Spinal cord (tissue), 10 donors: Measurements from ENCODE around the gene ASXL1. TPM values are rescaled to one million over a fixed set of nuclear protein-coding genes. Genes with fewer than 3 reads are reported as not detected.

ENCODE experiments used
- DNase-seq, 6 donors: peaks; one replicate each; pipeline versions ENCODE4 v3.0.0 to v3.0.0-alpha.2; 2013 to 2015; ENCODE audit warnings: low spot score in 6 of 6, low read depth in 4 of 6
- H3K27ac ChIP-seq: one replicate; pipeline ENCODE4 v1.5.1; 2013; ENCODE audit warnings: low read depth, low read length, control low read depth
- H3K27me3 ChIP-seq: one replicate; pipeline ENCODE4 v1.6.1; 2013; ENCODE audit warnings: low read length; ENCODE audit not compliant: control insufficient read depth, insufficient read depth
- H3K36me3 ChIP-seq: one replicate; pipeline ENCODE4 v1.6.1; 2013; ENCODE audit warnings: low read length; ENCODE audit not compliant: control insufficient read depth, insufficient read depth
- H3K4me1 ChIP-seq: one replicate; pipeline ENCODE4 v1.6.1; 2013; ENCODE audit warnings: low read length; ENCODE audit not compliant: control insufficient read depth, insufficient read depth
- H3K4me3 ChIP-seq: one replicate; pipeline ENCODE4 v1.5.1; 2013; ENCODE audit warnings: low read depth, low read length, control low read depth
- H3K9me3 ChIP-seq: one replicate; pipeline ENCODE4 v1.6.1; 2013; ENCODE audit warnings: low read length; ENCODE audit not compliant: control insufficient read depth, insufficient read depth
- WGBS: methylation state at CpG from one replicate; pipeline ENCODE4 v1.1.5; 2013; ENCODE audit warnings: missing lambda C conversion rate; ENCODE audit not compliant: insufficient coverage; 5-methylcytosine and 5-hydroxymethylcytosine counted together
- polyA plus RNA-seq, 2 donors: library from polyadenylated mRNA; unstranded; fragments of 120-200 nt; gene quantifications; one replicate each; pipeline ENCODE4 v1.2.1, GENCODE V29; 2013; ENCODE audit not compliant: insufficient read length in 2 of 2
- total RNA-seq, 2 donors: library from RNA; depleted of rRNA in 1 of 2; stranded (reverse); fragments of 120-200 nt in 1 of 2; fragments of >200 nt in 1 of 2; gene quantifications; one replicate each; pipeline versions ENCODE4 v1.2.3 to v1.2.4, GENCODE V29; 2013 to 2014
- donor health status: healthy.

ASXL1 gene
- total and polyA plus RNA-seq, 4 donors = 48.7 to 58.3 (median 53.4) TPM

- H3K27me3 ChIP-seq = no peaks in the 10 kb centered on the region
- H3K36me3 ChIP-seq = peaks cover 75% of the 10 kb centered on the region
- H3K4me1 ChIP-seq = peaks cover 7% of the 10 kb centered on the region
- no peak overlapping the region for H3K4me3 ChIP-seq
- 95% methylated on average over 16 of the region's 19 CpGs for WGBS
- no peaks in the 10 kb centered on the region for H3K9me3 ChIP-seq
- no peak overlapping the region for H3K27ac ChIP-seq
- DNase-seq = no peak
Measured at GRCh38 chr20:32434434-32434833, 76.3 kb downstream of the ASXL1 start.

GRCh38 chr20:32435449-32436107 is 77.4 kb downstream of the ASXL1 start:
- H3K4me1 ChIP-seq = peaks cover 10% of the 10 kb centered on the region
- H3K27me3 ChIP-seq = no peaks in the 10 kb centered on the region
- H3K4me3 ChIP-seq = no peak overlapping the region
- no peak overlapping the region for H3K27ac ChIP-seq
- no peak for DNase-seq
- peaks cover 70% of the 10 kb centered on the region for H3K36me3 ChIP-seq
- no peaks in the 10 kb centered on the region for H3K9me3 ChIP-seq
- 98% methylated on average over 12 of the region's 12 CpGs for WGBS

GRCh38 chr20:32436142-32436861 is 78.2 kb downstream of the ASXL1 start:
- no peak for DNase-seq
- H3K9me3 ChIP-seq = no peaks in the 10 kb centered on the region
- WGBS = 97% methylated on average over 11 of the region's 11 CpGs
- H3K36me3 ChIP-seq = peaks cover 66% of the 10 kb centered on the region
- H3K4me3 ChIP-seq = no peak overlapping the region
- H3K4me1 ChIP-seq = peaks cover 10% of the 10 kb centered on the region
- no peaks in the 10 kb centered on the region for H3K27me3 ChIP-seq
- H3K27ac ChIP-seq = no peak overlapping the region

- no peak overlapping the region for H3K27ac ChIP-seq
- H3K36me3 ChIP-seq = peaks cover 64% of the 10 kb centered on the region
- no peaks in the 10 kb centered on the region for H3K27me3 ChIP-seq
- 90% methylated on average over 7 of the region's 7 CpGs for WGBS
- H3K4me3 ChIP-seq = no peak overlapping the region
- no peak for DNase-seq
- H3K4me1 ChIP-seq = peaks cover 12% of the 10 kb centered on the region
- H3K9me3 ChIP-seq = no peaks in the 10 kb centered on the region
Measured at GRCh38 chr20:32436968-32437367, 78.8 kb downstream of the ASXL1 start.

- DNase-seq = no peak
- Histone ChIP-seq H3K36me3 (peaks cover 62% of the 10 kb centered on the region), H3K27me3 (no peaks in the 10 kb centered on the region), H3K4me3 (no peak overlapping the region), H3K4me1 (peaks cover 12% of the 10 kb centered on the region), H3K9me3 (no peaks in the 10 kb centered on the region), H3K27ac (no peak overlapping the region)
- WGBS = 78% methylated on average over 5 of the region's 5 CpGs
Measured at GRCh38 chr20:32437391-32438074, 79.4 kb downstream of the ASXL1 start.

GRCh38 chr20:32438331-32438858 is 80.3 kb downstream of the ASXL1 start:
- no peak overlapping the region for H3K27ac ChIP-seq
- DNase-seq = no peak
- peaks cover 12% of the 10 kb centered on the region for H3K4me1 ChIP-seq
- peaks cover 56% of the 10 kb centered on the region for H3K36me3 ChIP-seq
- H3K27me3 ChIP-seq = no peaks in the 10 kb centered on the region
- 93% methylated on average over 7 of the region's 8 CpGs for WGBS
- no peak overlapping the region for H3K4me3 ChIP-seq
- no peaks in the 10 kb centered on the region for H3K9me3 ChIP-seq

GRCh38 chr20:32439132-32439829 is 81.2 kb downstream of the ASXL1 start:
- no peak for DNase-seq
- Histone ChIP-seq H3K27ac (no peak overlapping the region), H3K36me3 (peaks cover 50% of the 10 kb centered on the region)

GRCh38 chr20:32440069-32440757 is 82.1 kb downstream of the ASXL1 start:
- H3K4me1 ChIP-seq = peaks cover 12% of the 10 kb centered on the region
- H3K4me3 ChIP-seq = no peak overlapping the region
- DNase-seq = peak in 1 of 6 donors; percentile 35
- H3K36me3 ChIP-seq = peaks cover 44% of the 10 kb centered on the region
- H3K27ac ChIP-seq = no peak overlapping the region
- no peaks in the 10 kb centered on the region for H3K27me3 ChIP-seq
- no peaks in the 10 kb centered on the region for H3K9me3 ChIP-seq
- WGBS = 70% methylated on average over 6 of the region's 6 CpGs

More at GRCh38 chr20:32439132-32439829, 81.2 kb downstream of the ASXL1 start:
- Histone ChIP-seq H3K27me3 (no peaks in the 10 kb centered on the region), H3K4me3 (no peak overlapping the region), H3K4me1 (peaks cover 12% of the 10 kb centered on the region), H3K9me3 (no peaks in the 10 kb centered on the region)
- WGBS = 73% methylated on average over 7 of the region's 11 CpGs

GRCh38 chr20:32440758-32441078 is 82.6 kb downstream of the ASXL1 start:
- no peaks in the 10 kb centered on the region for H3K9me3 ChIP-seq
- H3K4me1 ChIP-seq = peaks cover 16% of the 10 kb centered on the region
- no CpG with 5 or more reads among the region's 4 CpGs for WGBS
- no peak overlapping the region for H3K27ac ChIP-seq
- no peak overlapping the region for H3K4me3 ChIP-seq
- H3K27me3 ChIP-seq = no peaks in the 10 kb centered on the region
- H3K36me3 ChIP-seq = peaks cover 44% of the 10 kb centered on the region
- no peak for DNase-seq
